NT2/D1 (cell line): Measurements from ENCODE around the gene RPS6KA3.

ENCODE experiments used
- DNase-seq: peaks from one replicate; pipeline ENCODE4 v3.0.0-alpha.2; 2011; ENCODE audit warnings: low read depth, low spot score
- H3K27me3 ChIP-seq: 2 replicates; pipeline ENCODE4 v1.6.0; 2011; ENCODE audit warnings: mild to moderate bottlenecking; ENCODE audit not compliant: insufficient read length, insufficient read depth
- H3K36me3 ChIP-seq: 2 replicates; pipeline ENCODE4 v1.6.1; 2011; ENCODE audit warnings: mild to moderate bottlenecking, low read length, mixed read lengths; ENCODE audit not compliant: insufficient read depth, insufficient read length
- H3K4me1 ChIP-seq: 2 replicates; pipeline ENCODE4 v1.5.1; 2011; ENCODE audit not compliant: insufficient read depth, insufficient read length
- H3K4me3 ChIP-seq: 2 replicates; pipeline ENCODE4 v1.5.1; 2011; ENCODE audit warnings: low read depth; ENCODE audit not compliant: insufficient read length
- H3K9ac ChIP-seq: 2 replicates; pipeline ENCODE4 v1.6.0; 2011; ENCODE audit warnings: low read depth; ENCODE audit not compliant: insufficient read length
- H3K9me3 ChIP-seq: 2 replicates; pipeline ENCODE4 v1.5.1; 2011; ENCODE audit warnings: mild to moderate bottlenecking, low read length; ENCODE audit not compliant: insufficient read depth
- SUZ12 ChIP-seq: IDR thresholded peaks from 2 replicates; pipeline ENCODE4 v1.6.1; 2011; ENCODE audit not compliant: insufficient read length, insufficient read depth; ENCODE audit errors: extremely low read depth
- YY1 ChIP-seq: IDR thresholded peaks from 2 replicates; pipeline ENCODE4 v1.6.1; 2011; ENCODE audit not compliant: insufficient read length, insufficient read depth
- ZNF274 ChIP-seq: IDR thresholded peaks from 2 replicates; pipeline ENCODE4 v1.6.1; 2011; ENCODE audit warnings: mild to moderate bottlenecking, low read depth, low read length

The RPS6KA3 gene

DNA sequence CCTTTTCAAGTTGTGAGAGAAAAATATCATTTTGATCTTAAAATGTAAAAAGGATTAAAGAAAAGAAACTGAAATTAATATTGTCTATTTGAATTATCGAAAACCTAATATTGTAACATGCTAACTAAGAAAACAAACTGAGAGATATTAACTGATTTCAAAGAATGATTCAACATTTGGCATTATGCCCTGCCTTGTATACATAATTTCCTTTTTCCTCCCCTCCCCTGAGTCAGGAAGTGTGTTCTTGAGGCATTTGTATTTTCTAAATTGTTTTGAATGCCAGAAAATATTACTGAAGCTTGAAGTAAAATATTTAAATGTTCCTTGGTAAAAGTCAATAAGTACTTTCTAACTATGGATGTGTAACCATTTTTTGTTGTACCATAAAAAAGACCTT lies 49.4 kb downstream of the RPS6KA3 start:
- H3K4me1 ChIP-seq, result no peaks in the 10 kb centered on the region

DNA sequence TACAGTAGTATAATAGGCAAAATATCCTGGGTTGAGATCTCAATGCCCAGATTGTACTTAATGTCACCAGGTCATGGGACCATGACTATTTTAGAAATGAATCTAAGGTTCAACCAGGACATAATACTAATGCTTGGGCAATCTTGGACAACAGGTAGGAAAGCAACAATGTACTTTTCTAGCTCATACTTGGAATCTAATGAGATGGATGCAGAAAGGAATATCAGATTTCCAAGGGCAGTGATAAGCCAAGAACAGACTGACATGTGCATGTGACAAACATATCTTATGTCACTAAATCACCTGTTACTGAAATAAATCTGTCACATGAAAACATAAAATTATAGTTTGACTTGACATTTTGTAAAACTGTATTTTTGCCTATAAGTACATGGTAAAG lies 51.1 kb downstream of the RPS6KA3 start:
- no peaks in the 10 kb centered on the region for H3K9me3 ChIP-seq
- H3K4me3 ChIP-seq, result no peak overlapping the region
- H3K36me3 ChIP-seq, result no peaks in the 10 kb centered on the region
- H3K27me3 ChIP-seq, result no peaks in the 10 kb centered on the region
- TF ChIP-seq ZNF274, result no peak
- no peak for TF ChIP-seq SUZ12
- TF ChIP-seq YY1, result no peak
- no peak overlapping the region for H3K9ac ChIP-seq
- H3K4me1 ChIP-seq, result no peaks in the 10 kb centered on the region
- DNase-seq, result no peak

More for the DNA sequence above, 49.4 kb downstream of the RPS6KA3 start:
- TF ChIP-seq YY1, result no peak
- no peak for TF ChIP-seq SUZ12
- TF ChIP-seq ZNF274, result no peak
- no peaks in the 10 kb centered on the region for H3K27me3 ChIP-seq
- no peak overlapping the region for H3K4me3 ChIP-seq
- H3K9ac ChIP-seq, result no peak overlapping the region
- DNase-seq, result no peak
- no peaks in the 10 kb centered on the region for H3K36me3 ChIP-seq
- H3K9me3 ChIP-seq, result no peaks in the 10 kb centered on the region

DNA sequence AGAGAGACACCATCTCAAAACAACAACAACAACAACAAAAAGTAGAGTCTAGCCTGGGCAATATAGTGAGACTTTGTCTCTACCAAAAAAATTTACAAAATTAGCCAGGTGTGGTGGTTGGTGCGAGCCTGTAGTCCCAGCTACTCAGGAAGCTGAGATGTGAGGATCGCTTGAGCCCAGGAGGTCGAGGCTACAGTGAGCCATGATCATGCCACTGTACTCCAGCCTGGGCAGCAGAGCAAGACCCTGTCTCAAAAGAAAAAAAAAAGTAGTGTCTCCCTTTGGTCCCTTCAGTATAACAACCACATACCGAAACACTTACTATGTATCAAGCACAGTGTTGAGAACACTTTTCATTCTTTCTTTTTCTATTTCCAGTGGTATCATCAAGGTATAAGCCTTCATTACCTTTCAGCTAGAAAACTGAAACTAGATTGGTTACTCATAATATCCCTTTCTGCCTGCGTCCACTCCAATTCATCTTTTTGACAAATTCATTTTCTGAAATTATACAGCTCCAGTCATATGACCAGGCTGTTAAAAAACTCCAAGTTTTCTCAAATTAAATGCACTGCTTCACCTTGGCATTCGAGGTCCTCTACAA lies 54.1 kb downstream of the RPS6KA3 start:
- no peaks in the 10 kb centered on the region for H3K27me3 ChIP-seq
- no peak for DNase-seq
- TF ChIP-seq SUZ12 (no peak), ZNF274 (no peak), YY1 (no peak)
- H3K4me1 ChIP-seq, result no peaks in the 10 kb centered on the region
- H3K4me3 ChIP-seq, result no peak overlapping the region
- no peaks in the 10 kb centered on the region for H3K9me3 ChIP-seq
- H3K36me3 ChIP-seq, result peaks cover 14% of the 10 kb centered on the region
- no peak overlapping the region for H3K9ac ChIP-seq

DNA sequence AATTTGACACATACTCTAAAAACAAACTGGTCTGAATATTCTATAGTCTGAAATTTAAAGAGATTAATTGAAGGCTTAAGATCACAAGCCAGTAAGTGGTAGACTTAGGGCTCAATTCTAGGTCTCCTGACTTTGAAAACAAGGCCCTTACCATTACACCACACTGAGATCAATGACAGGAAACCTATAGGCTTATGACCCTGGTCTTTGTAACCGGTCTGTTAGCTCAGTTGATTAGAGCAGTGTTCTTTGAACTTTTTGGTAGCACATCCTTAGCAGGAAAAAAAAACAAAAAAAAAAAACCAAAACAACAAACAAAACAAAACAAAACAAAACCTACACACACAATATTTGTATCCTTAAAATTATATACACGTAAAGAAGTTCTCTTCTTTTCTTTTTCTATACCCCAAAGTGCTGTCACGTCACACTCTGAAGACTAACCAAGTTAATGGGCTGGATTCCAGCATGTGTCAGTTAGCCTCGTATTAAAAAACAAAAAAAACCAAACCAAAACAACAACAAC lies 55.4 kb downstream of the RPS6KA3 start:
- H3K9me3 ChIP-seq, result no peaks in the 10 kb centered on the region
- DNase-seq, result no peak
- peaks cover 21% of the 10 kb centered on the region for H3K36me3 ChIP-seq
- no peaks in the 10 kb centered on the region for H3K4me1 ChIP-seq
- H3K9ac ChIP-seq, result no peak overlapping the region
- TF ChIP-seq YY1 (no peak), SUZ12 (no peak), ZNF274 (no peak)
- H3K4me3 ChIP-seq, result no peak overlapping the region
- no peaks in the 10 kb centered on the region for H3K27me3 ChIP-seq

DNA sequence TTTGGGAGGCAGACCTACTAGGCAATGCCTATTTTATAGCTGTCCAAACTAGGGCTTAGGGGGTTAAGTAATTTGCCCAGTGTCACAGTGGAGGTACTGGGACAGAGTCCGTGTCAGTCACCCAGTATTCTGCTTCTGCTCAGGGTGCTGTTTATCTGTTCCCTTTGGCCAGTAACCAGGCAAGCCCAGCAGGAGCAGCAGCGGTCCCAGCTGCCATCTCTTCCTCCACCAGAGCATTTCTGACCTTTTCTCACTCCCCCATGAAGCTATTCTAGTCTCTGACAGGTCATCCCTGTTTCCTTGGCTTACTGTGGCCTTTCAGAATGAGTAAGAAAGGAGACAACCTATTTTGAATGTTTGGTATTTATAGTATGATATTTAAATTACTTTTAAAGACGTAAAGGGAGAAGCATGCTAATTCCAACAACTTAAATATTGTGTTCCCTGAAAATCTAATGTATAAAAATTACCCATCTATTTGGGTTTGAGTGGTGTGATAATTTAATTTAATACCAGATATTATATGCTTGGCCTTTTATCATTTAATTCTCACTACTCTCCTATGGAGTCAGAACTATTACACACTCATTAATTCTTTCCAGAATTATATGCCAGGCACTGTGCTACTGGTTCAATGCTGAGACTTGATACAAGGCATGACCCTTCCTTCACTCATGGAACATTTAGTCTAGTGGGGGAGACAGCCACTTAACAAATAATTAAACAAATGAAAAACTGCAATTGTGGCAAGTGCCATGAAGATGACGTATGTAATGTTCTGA lies 60.6 kb downstream of the RPS6KA3 start:
- Histone ChIP-seq H3K9ac (no peak overlapping the region), H3K36me3 (peaks cover 38% of the 10 kb centered on the region), H3K9me3 (no peaks in the 10 kb centered on the region), H3K4me3 (no peak overlapping the region), H3K27me3 (no peaks in the 10 kb centered on the region), H3K4me1 (no peaks in the 10 kb centered on the region)
- DNase-seq, result no peak
- TF ChIP-seq SUZ12 (no peak), ZNF274 (no peak), YY1 (no peak)

DNA sequence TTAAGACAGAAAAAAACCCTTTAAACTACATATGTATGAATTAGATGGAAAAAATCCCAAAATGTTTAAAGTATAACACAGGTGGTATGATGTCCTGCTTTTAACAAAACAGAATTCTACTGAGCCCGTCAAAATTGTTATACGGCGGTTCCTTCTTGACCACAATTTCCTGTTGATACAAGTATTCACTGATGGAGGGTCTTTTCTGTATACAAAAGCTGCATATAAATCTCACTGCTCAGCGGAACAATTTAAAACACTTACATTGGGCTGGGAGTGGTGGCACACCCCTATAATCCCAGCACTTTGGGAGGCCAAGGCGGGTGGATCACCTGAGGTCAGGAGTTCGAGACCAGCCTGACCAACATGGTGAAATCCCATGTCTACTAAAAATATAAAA lies 62.4 kb downstream of the RPS6KA3 start:
- Histone ChIP-seq H3K27me3 (no peaks in the 10 kb centered on the region), H3K4me3 (no peak overlapping the region), H3K9ac (no peak overlapping the region), H3K36me3 (peaks cover 44% of the 10 kb centered on the region), H3K4me1 (no peaks in the 10 kb centered on the region), H3K9me3 (no peaks in the 10 kb centered on the region)
- DNase-seq, result no peak
- no peak for TF ChIP-seq ZNF274
- TF ChIP-seq SUZ12, result no peak
- TF ChIP-seq YY1, result no peak

DNA sequence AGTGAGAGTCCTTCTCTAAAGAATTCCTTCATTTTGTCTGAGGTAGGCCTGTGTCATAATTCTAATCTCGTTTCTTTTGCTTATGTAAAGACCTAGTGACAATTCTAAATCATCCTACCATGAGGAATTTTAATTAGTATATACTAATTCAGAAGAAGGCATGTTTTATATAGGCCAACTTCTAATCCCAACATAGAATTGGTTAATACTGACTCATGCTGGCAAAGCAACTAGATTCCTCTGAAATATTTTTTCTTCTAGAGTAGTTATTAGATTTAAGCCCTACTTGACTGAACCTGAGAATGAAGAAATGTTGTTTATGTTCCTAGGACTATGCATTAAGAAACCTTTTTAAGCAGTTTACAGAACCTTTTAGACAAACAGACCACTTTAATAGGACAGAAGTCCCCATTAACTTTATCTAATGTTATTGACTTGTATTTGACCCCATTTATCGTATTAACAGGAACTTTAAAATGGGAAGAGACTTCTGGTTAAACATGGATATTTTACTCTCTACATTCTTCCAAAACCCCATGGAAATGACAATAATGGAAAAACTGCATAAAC lies 69.0 kb downstream of the RPS6KA3 start:
- TF ChIP-seq ZNF274 (no peak), YY1 (no peak), SUZ12 (no peak)
- Histone ChIP-seq H3K9me3 (no peaks in the 10 kb centered on the region), H3K9ac (no peak overlapping the region), H3K4me3 (no peak overlapping the region), H3K4me1 (no peaks in the 10 kb centered on the region), H3K27me3 (no peaks in the 10 kb centered on the region), H3K36me3 (peaks cover 18% of the 10 kb centered on the region)
- DNase-seq, result no peak
